Skeletal muscle cell (primary cell): Measurements from ENCODE around the gene IGSF8.
"Not testable (repeated sequence)": the region's sequence is repeated elsewhere in the genome, so short reads cannot be mapped to it uniquely, and the experiment has no call there.

ENCODE experiments used
- DNase-seq: peaks from one replicate; pipeline ENCODE4 v3.0.0-alpha.2; 2010; ENCODE audit warnings: low read depth
- H3K4me3 ChIP-seq: 2 replicates; pipeline ENCODE4 v1.5.1; 2011; ENCODE audit warnings: low read depth, mild to moderate bottlenecking, control low read depth, low read length, moderate library complexity

Gene IGSF8

GRCh38 chr1:160075836-160076235 lies 22.6 kb downstream of the IGSF8 start:
- H3K4me3 ChIP-seq, result no peak overlapping the region
- no peak for DNase-seq

- H3K4me3 ChIP-seq, result no peak overlapping the region
- no peak for DNase-seq
Measured at GRCh38 chr1:160074865-160075264, 23.6 kb downstream of the IGSF8 start.

GRCh38 chr1:160071289-160071688 lies 27.1 kb downstream of the IGSF8 start:
- no peak for DNase-seq
- no peak overlapping the region for H3K4me3 ChIP-seq

GRCh38 chr1:160070243-160071163 lies 27.9 kb downstream of the IGSF8 start:
- H3K4me3 ChIP-seq, result peak overlapping the region; percentile 48
- no peak for DNase-seq

- DNase-seq, result no peak
- H3K4me3 ChIP-seq, result peak within 1 kb of the TSS; percentile 48
Measured at GRCh38 chr1:160069460-160070231, 28.8 kb downstream of the IGSF8 start, which contains the start of gene KCNJ10. Gene KCNJ10 (minus strand): TSS chr1:160070160. CDS start chr1:160042532, 27,628 bp downstream.

- no peak for DNase-seq
Measured at GRCh38 chr1:160068225-160068624, 30.2 kb downstream of the IGSF8 start.

GRCh38 chr1:160066829-160067745 lies 31.3 kb downstream of the IGSF8 start:
- no peak for DNase-seq
- no peak overlapping the region for H3K4me3 ChIP-seq

More at GRCh38 chr1:160068225-160068624, 30.2 kb downstream of the IGSF8 start:
- H3K4me3 ChIP-seq, result no peak overlapping the region

GRCh38 chr1:160064746-160065145 lies 33.7 kb downstream of the IGSF8 start:
- no peak for DNase-seq
- H3K4me3 ChIP-seq, result no peak overlapping the region

- H3K4me3 ChIP-seq, result no peak overlapping the region
- DNase-seq, result no peak
Measured at GRCh38 chr1:160064164-160064563, 34.3 kb downstream of the IGSF8 start.

- no peak for DNase-seq
- no peak overlapping the region for H3K4me3 ChIP-seq
Measured at GRCh38 chr1:160063176-160063575, 35.2 kb downstream of the IGSF8 start.

GRCh38 chr1:160062230-160062532 lies 36.2 kb downstream of the IGSF8 start:
- DNase-seq, result no peak
- H3K4me3 ChIP-seq, result no peak overlapping the region

- no peak for DNase-seq
- no peak overlapping the region for H3K4me3 ChIP-seq
Measured at GRCh38 chr1:160061369-160062229, 36.8 kb downstream of the IGSF8 start.

- no peak overlapping the region for H3K4me3 ChIP-seq
- no peak for DNase-seq
Measured at GRCh38 chr1:160058087-160058486, 40.3 kb downstream of the IGSF8 start.

GRCh38 chr1:160056648-160057169 lies 41.7 kb downstream of the IGSF8 start:
- no peak for DNase-seq
- H3K4me3 ChIP-seq, result no peak overlapping the region

- H3K4me3 ChIP-seq, result no peak overlapping the region
- no peak for DNase-seq
Measured at GRCh38 chr1:160053548-160054365, 44.7 kb downstream of the IGSF8 start.

- DNase-seq, result no peak
- H3K4me3 ChIP-seq, result no peak overlapping the region
Measured at GRCh38 chr1:160052936-160053335, 45.5 kb downstream of the IGSF8 start.

- no peak for DNase-seq
- H3K4me3 ChIP-seq, result no peak overlapping the region
Measured at GRCh38 chr1:160050619-160051018, 47.8 kb downstream of the IGSF8 start.

- not testable (repeated sequence) for DNase-seq, H3K4me3 ChIP-seq
Measured at GRCh38 chr1:160050182-160050581, 48.2 kb downstream of the IGSF8 start.
